ENCODE results near the gene KCNQ1.

GRCh38 chr11:2509481-2510001 lies 64.7 kb downstream of the KCNQ1 start:
- TF ChIP-seq, protein P1, sequence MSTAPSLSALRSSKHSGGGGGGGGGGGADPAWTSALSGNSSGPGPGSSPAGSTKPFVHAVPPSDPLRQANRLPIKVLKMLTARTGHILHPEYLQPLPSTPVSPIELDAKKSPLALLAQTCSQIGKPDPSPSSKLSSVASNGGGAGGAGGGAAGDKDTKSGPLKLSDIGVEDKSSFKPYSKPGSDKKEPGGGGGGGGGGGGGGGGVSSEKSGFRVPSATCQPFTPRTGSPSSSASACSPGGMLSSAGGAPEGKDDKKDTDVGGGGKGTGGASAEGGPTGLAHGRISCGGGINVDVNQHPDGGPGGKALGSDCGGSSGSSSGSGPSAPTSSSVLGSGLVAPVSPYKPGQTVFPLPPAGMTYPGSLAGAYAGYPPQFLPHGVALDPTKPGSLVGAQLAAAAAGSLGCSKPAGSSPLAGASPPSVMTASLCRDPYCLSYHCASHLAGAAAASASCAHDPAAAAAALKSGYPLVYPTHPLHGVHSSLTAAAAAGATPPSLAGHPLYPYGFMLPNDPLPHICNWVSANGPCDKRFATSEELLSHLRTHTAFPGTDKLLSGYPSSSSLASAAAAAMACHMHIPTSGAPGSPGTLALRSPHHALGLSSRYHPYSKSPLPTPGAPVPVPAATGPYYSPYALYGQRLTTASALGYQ (CRISPR knock-in tag; IDR thresholded peaks at IDR 0.05) = no peak
- TF ChIP-seq POLR2A (IDR thresholded peaks at IDR 0.05; ENCODE audit: insufficient read depth in 1 of 2, low read depth in 2 of 2, low read length in 2 of 2) = no peak

Measured in HepG2 (cell line).